Activated CD4-positive, alpha-beta T cell treated with anti-CD3 and anti-CD28 coated beads, Interleukin-2, amount 50 U/mL, for 16 hours (primary cell): ENCODE data around the gene CACNA1I.

Source experiments
- DNase-seq: peaks from one replicate; pipeline ENCODE4 v3.0.0-alpha.2; 2020

CACNA1I gene

DNA sequence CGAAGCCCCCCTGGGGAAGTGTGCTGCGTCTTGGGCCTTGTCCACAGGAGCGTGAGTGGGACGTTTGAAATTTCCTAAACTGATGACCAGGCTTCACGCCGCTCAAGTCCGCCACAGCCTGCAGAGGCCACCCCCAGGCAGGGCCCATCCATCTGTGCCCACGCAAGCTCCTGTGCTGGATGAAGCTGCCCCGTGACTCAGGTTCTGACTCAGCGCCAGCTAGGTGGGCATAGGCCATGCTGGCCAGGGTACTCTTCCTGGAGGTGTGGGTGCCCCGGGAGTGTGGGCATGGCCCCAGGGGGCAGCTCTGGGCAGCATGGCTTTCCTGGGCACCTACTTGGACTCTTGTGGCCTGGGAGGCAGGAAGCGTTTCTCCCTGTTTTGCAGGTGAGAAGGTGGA lies 134.8 kb downstream of the CACNA1I start:
- no peak for DNase-seq

DNA sequence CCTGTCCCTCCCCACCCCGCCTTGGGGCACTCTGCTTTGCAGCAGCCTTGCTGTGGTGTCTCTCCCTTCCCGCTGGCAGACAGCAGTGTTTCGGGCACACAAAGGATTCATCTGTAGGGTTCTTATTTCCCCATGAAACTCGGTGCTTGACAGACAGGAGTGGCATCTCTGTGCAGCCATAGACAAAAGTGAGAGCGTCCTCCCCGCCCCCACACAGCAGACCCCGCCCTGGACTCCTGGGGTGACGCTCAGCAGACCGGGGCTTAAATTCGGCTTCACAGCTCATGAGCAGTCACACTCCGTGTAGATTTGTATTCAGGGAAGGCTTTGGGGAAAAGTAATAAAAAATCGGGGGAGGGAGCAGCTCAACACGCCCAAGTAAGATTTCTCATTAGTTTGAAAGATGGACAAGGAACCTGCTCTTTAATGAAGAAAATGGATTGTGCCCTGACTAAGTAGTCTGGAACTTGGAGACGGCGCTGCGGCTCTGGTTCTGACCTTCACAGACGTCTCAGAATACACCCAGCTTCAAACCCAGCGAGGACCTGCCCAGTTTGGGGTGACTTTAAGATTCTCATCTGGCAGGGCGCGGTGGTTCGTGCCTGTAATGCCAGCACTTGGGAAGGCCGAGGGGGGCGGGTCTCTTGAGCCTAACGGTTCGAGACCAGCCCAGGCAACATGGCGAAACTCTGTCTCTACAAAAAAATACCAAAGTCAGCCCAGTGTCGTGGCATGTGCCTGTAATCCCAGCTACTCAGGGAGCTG lies 136.0 kb downstream of the CACNA1I start:
- no peak for DNase-seq

DNA sequence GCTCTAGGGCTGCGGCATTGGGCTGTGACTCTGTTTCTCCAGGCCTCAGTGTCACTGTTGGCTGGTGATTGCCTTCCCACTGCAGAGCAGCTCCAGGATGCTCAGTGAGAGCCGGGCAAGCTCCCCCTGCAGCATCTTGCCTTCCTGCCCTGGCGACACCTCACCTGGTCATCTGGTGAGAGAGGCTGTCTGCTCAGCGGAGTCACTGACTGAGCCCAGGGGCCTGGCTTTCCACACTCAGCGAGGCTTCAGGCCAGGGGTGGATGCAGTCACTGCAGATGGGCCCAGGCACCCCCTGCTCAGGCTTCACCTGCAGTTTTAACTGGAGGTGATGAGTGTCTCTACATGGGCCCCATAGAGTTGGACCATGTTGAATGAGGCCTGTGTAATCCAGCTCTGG lies 136.8 kb downstream of the CACNA1I start:
- no peak for DNase-seq

DNA sequence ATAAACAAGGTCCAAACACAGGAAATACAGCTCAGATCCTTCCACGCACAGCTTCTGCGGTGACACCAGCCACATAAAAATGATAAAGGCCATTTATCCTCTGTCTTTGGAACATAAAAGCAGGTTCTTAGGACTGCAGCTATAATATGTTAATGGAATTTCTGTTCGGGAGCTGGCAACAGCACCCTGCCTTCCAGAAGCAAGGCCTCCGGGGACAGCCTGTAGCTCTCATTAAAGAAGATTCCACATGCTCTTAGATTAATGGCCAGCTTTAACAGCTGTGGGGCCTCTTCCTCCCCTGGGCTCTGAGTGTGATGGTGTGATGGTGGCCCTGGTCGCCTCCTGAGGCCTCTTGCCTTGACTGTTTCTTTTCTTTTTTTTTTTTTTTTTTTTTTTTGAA lies 137.3 kb downstream of the CACNA1I start:
- no peak for DNase-seq

DNA sequence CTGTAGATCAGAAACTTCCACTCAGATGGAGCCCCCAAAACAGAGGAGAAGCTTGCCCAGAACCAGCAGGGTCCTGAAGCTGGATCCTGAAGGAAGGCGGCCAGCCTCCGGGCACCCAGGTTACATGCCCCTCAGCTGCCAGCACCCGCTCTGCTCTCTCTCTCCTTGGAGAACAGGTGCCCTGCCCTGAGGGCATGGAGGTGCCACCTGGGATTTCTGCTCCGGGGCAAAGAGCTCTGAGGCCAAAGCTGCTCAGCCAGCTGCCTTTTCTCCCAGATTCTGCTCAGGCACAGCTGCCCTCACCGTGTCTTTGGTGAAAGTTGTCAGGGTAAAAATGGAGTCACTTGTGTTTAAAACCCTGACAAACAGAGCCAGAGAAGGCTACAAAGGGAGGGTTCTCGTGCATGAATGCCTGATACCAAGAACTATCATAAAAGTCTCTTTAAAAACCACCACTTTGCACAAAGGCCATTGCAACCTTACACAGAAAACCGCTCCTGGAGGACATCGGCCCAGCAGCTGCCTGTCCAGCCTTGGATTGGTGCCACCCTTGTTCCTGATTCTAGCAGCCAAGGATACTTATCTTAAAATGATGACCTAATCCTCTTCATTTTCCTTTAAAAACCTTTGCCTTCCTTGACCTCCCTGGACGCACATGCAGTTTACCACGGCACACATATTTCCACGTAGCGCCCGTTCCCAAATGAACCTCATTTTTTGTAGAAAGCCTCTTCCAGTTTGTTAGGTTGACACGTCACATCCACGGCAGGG lies 140.0 kb downstream of the CACNA1I start:
- no peak for DNase-seq

DNA sequence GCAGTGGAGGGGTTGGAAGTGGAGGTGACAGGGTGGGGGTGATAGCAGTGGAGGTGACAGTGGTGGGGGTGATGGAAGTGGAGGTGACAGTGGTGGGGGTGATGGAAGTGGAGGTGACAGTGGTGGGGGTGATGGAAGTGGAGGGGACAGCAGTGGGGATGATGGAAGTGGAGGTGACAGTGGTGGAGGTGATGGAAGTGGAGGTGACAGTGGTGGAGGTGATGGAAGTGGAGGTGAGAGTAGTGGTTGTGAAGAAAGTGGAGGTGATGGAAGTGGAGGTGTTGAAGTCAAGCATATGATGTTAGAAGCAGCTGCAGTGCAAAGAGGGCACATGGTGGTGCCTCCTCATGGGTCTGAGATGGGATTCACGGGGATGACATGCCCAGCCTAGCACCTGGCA lies 141.5 kb downstream of the CACNA1I start:
- DNase-seq = no peak

DNA sequence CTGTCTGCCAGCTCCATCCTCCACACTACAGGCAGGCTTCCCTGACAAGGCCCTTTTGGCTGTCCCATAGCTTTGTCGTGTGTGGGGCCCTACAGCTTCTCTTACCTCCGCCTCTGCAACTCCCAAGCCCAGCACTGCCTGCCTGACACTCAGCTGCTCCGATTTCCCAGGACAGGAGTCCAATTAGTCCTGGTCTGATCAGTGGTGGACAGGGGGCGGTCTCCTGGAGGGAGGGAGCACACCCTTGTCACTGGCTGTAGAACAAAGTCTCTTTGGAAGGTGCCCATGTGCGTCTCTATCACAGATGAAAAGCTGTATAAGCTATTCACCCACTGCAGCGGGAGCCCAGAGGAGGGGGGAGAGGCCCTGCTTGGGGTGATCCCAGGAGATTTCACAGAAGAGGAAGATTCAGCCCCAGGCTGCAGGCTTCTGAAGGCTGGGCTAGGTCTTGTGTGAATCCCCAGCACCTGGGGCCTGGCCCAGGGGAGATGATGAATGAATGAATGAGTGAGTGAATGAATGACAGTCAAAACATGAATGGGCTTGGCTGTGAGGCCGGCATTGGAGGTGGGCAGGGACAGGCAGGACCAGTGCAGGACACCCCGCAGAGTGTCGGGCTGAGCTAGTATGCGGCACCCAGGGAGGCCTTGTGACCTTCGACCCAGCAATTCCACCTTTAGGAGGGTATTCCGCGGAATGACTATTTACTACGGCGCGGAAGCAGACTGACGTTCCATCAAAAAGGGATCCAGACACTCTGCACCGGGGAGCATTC lies 142.4 kb downstream of the CACNA1I start:
- DNase-seq = no peak

DNA sequence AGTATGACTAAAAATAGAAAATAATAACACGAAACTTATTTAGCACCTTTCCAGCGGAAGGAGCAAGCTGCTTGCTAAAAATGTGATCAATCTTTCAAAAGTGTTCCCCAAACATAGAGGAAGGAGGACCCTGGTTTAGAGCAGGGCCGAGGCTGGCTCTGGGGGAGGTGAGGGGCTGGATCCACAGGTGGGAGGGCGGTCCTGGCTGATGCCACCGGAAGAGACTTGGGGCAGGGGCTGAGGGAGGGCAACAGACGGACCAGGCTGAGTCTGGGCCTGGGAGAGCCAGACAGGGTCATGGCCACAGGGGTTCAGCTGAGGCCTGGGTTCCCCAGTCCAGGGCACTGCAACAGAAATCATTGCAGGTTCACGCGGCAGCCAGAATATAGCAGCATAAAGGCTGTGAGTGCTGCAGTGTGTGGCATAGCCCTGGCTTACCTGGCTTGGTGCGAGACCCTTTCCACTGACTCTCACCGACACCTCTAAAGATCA lies 143.3 kb downstream of the CACNA1I start:
- no peak for DNase-seq

DNA sequence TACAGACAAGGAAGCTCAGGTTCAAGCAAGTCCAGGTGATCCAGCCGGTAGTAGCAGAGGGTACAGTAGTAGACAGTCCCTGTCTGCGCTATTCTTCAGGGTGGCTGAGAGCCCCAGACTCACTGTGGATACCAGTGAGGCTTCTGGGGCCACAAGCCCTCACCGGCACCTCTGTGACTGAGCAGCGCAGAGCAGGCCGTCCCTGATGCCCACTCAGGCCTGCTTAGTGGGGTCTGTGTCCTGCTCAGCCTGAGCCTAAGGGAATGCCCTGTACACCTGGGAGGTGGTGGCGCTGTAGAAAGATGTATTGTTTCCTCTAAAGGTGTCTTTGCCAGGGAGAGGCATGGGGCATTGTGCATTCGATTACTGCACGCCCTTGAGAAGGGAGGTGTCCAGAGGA lies 143.8 kb downstream of the CACNA1I start:
- no peak for DNase-seq

DNA sequence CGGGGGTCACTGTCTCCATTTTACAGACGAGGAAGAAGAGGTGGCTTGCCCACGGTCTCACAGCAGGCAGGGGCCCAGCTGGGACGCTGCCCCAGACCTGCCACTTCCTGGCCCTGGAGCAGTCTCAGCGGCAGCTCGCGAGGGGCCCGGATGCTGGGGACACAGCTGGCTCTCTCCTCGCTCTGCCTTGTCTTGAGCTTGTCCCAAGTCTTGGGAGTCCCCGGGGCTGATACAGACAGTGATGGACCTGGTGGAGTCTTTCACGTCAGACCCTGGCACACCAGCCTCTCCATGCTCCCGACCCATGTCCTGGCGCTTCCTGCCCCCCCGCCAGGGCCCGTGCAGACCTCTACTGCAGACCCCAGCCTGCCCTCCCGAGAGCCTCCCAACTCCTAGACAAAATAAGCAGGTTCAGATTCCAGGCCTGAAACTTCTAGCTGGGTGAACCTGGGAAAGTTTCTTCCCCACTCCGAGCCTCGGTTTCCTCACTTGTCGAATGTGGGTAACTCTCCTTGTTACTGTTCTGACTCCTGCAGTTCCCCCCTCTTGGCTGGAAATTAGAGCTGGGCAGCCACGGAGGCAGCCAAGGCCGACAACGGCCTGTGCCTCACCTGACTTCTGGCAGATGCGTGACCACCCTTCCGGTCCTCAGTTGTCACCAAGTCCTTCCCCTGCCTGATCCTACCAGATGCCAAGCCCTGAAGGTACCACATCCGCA lies 145.4 kb downstream of the CACNA1I start:
- DNase-seq = no peak

DNA sequence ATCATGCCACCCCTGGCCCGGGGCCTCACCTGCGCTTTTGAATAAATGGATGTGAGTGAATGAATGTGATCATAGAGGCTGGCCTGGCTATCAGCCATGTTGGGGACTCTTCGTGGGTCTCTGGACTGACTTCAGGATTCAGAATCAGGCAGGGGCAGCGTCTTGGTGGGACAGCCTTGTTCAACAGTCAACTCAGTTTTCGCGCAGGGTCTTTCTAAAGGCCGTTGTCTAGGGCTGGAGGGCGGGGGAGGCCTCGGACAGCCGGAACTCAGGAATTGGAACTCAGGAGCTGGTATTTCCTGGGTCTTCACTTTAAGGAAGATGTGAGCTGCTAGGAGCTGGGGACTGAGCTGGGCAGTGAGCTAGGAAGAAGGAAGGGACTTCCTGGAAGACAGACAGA lies 146.0 kb downstream of the CACNA1I start:
- DNase-seq = no peak

DNA sequence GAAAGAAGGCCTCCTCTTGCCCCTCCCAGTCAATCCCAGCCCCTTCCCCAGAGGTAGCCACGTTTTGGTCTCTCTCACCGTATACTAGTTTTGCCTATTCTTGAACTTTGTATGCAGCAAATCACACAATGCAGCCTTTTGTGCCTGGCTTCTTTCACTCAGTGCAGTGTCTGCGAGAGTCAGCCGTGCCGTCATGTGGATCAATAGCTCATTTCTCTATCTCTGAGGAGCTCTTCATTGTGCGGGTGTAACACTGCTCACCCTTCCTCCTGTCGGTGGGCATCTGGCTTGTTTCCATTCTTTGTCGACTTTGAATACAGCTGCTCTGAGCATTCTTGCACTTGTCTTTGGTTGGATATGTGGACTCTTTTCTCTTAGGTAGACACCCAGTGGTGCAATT lies 146.5 kb downstream of the CACNA1I start:
- DNase-seq = no peak

DNA sequence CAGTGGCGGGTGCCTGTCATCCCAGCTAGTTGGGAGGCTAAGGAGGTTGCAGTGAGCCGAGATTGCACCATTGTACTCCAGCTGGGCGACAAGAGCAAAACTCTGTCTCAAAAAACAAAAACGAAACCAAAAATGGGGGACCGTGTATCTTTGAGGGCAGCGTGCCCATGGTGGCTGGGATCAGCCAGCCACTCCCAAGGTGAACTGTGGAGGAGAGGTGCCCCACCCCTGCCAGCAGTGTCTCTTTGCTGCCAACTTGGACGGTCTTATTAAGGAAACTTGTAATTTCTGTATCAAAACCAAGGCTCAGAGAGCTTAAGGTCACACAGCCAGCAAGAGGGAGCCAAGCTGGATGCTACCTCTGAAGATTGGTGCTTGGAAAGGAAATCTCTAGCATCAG lies 147.7 kb downstream of the CACNA1I start:
- no peak for DNase-seq

DNA sequence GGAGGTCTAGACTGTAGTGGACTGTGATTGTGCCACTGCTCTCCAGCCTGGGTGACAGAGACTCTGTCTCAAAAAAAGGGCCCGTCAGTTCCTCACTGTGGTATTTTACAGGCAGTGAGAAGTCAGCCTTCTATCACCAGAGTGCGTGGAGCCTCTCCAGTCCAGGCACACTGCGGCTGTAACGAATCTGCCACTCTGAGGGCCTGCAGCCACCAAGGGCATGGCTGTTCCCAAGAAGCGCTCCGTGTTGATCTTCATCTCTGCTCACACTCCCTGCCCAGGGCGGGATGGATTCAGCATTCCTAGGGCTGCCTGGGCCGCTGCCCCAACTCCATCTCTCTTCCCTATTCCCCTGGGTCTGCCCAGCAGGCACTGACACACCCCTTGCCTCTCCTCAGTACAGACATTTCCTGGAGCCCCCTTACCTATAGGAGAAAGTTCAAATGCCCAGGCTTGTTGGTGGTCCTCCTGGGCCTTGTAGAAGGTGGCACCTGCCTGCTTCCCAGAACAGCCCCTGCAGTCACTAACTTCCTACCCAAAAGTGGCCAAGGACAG lies 148.4 kb downstream of the CACNA1I start:
- no peak for DNase-seq

DNA sequence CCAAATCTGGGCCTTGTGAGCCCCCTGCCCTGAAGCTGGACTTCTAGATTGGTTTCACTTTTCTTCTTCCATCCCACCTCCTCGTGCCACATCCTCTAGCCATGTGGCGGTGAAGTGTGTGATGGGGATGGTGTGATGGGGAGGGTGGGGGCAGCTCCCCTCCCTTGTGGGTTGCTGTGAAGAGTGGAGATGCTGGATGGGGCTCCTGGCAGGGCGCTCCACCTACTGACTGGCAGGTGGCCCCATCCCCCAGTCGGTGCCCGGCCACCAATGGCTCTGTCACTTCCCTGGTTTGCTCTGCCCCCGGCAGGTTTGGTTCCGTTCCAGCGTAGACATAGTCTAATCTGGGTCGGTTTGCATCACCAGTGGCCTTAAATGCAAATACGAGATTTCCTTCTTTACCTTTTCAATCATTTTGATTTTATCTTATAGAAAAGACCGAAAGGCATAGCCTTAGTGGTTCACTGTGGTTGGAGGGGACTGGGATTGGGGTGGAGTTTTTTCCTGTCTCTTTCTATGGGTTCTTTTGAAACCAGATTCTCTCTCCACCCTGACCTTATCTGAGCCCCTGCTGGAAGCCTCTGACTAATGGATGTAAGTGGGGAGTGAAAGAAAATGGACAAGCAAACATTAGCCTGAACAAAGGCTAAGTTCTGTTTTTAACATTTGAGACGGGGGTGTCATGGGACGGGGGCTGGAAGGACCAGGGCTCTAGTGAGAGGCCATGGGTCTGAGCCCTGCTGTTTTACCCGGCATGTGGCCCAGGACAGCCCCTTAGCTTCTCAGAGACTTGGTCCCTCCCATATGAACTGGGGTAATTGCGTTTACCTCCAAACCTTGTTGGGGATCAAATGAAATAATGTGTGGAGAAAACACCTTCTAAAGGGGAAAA lies 149.3 kb downstream of the CACNA1I start:
- no peak for DNase-seq

DNA sequence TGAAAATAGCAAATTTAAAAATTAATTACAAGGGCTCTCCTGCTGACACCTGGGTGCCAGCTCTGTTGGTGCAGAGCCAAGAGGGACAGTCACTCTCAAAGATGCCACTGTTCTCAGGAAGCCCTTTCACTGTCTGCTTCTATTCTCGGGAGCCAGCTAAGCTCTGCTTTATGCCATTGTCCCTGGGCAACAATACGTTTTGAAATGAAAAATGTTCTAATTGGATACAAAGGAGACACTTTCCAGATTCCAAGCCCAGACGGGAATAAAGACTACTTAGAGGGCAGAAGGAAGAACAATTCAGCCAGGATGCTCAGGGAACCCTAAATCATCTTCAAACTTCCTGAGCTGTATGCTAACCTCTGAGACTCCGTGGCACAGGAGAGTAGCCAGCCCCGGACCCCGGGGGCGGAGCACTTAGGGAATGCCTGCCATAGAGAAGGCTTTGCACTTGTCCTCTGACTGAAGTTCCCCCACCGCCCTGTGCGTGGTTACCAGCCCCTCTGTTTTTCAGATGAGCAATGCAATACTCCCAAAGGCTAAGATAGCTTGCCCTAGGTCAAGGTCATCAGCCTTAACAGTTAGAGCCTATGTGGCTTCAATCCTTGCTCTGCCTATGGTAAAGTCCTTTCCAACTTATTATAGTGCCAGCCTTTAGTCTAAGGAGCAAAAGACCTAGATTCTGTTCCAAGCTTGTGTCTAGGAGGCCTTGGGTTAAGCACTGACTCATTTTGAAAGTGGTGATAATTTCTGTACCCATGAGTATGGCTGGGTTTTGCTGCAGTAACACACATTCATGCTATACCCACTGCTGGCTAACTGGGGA lies 150.9 kb downstream of the CACNA1I start:
- peak; percentile 64 for DNase-seq

DNA sequence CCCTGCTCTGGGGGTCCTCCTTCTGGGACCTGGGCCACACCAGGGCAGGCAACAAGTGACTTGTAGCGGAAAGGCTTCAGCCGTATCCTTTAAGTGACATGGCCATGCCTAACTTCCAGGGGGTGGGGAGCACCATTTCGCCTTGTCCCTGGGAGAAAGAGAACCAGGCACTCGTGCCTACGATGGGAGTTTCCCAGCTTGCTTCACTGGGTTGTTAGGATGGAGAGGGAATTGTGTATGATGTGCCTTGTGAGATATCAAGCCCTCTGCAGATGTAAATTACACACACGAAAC lies 151.4 kb downstream of the CACNA1I start:
- no peak for DNase-seq

DNA sequence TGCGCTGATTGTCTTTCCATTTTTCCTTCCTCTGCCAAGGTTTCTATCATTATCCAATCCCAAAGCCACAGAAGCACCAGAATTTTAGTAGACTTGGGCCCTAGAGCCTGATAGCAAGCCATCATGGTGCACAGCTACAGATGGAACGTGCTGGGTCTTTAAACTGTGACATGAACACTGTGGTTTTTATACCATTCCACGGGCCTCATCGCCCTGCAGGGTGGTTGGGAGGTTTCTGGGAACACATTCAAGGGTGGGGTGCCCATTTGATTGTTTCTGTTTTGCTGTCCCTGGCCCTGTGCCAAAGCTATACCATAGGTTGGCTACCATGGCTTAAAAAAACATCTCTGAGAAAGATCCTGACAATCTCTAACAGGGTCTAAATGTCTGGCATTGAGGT lies 151.9 kb downstream of the CACNA1I start:
- no peak for DNase-seq

DNA sequence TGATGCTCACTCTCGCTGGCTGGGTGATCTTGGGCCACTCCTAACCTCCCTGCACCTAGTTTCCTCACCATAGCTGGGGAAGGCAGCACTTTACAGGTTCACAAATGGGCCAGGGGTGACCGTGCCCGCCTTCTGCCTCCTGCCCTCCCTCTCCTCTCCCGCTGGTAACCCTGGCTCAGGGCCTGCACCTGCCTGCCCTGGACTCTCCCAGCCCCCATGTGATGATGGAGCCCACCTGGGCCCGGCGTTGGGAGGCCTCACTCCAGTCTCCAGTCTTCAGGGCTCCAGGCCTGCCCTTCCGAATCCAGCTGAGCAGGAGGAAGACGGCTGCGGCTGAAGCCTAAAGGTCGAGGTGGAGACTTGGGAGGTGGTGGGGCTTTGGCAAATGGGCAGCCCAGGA lies 152.9 kb downstream of the CACNA1I start:
- DNase-seq = no peak

DNA sequence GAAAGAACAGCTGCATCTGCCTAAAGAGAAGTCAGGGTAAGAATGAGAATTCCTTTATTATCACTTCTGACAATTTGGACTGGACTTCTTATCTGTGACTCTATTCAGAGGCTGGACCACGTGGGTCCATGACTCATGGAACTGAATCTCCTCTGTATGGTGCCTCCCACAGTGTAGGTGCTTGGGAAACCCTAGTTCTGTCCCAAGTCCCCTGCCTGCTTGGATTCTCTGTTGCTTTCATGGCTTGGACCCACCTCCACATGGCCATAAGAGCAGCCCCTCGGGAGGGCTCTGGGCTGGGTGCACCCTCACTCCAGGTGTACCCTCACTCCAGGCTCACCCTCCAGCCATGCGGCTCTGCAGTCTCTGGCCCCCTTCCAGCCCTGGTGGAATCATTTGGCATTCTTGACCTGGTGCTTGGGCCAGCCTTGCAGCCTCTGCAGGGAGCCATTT lies 153.4 kb downstream of the CACNA1I start:
- DNase-seq = no peak

DNA sequence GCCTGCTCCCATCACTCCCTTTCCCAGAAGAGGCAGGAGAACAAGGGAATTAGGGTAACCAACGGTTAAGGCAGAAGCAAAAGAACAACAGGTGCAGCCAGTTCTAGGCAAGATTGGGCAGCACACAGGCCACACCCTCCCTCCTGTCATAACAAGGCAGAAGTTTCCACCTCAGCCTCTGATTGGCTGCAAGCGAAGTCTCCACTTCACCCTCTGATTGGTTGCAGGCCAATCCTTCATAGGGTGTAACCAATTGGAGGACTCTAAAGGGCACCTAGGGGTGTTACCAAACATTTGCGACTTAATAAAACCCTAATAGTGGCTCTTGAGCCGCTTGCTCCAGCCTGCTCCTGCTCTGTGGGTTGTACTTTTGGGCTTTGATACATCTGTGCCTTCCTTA lies 153.8 kb downstream of the CACNA1I start:
- DNase-seq = no peak
